Cardiac fibroblast (primary cell): ENCODE measurements around the gene TRIM16.
"Not testable (repeated sequence)": the region's sequence is repeated elsewhere in the genome, so short reads cannot be mapped to it uniquely, and the experiment has no call there.

Source experiments
- DNase-seq, 2 donors: peaks; one replicate each; pipeline versions ENCODE4 v3.0.0 to v3.0.0-alpha.2; 2010; ENCODE audit warnings: low read depth in 2 of 2
- H3K4me3 ChIP-seq, 2 donors: replicated peaks in 1 of 2; 1 replicate in 1 of 2; 2 replicates in 1 of 2; pipeline ENCODE4 v1.5.1; 2011; ENCODE audit warnings: low read depth in 2 of 2, low read length in 2 of 2, mild to moderate bottlenecking in 2 of 2, moderate library complexity in 1 of 2
- TF ChIP-seq, protein P1 (sequence below): IDR thresholded peaks from one replicate; pipeline ENCODE4 v1.5.1; 2011; ENCODE audit warnings: low read depth, mild to moderate bottlenecking, low read length, inconsistent platforms

The TRIM16 gene

DNA sequence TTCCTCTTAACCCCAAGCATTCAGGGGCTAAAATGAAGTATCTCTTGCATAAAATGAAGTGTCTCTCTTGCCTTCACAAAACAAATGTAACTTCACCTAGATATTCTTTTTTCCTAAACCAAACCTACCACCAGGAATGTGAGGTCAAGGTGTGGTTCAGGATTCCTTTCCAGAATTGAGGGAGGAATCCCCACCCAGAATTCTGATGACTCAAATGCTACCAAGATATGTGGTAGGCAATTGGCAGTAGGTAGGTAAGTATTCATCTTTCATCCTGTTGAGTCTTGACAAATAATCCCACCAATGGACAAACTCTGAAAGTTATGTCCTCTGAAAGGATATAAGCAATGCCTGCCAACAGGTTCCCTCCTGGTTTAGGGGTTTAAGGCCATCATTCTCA, 26.2 kb downstream of the TRIM16 start:
- no peak overlapping the region for H3K4me3 ChIP-seq
- TF ChIP-seq, protein P1, sequence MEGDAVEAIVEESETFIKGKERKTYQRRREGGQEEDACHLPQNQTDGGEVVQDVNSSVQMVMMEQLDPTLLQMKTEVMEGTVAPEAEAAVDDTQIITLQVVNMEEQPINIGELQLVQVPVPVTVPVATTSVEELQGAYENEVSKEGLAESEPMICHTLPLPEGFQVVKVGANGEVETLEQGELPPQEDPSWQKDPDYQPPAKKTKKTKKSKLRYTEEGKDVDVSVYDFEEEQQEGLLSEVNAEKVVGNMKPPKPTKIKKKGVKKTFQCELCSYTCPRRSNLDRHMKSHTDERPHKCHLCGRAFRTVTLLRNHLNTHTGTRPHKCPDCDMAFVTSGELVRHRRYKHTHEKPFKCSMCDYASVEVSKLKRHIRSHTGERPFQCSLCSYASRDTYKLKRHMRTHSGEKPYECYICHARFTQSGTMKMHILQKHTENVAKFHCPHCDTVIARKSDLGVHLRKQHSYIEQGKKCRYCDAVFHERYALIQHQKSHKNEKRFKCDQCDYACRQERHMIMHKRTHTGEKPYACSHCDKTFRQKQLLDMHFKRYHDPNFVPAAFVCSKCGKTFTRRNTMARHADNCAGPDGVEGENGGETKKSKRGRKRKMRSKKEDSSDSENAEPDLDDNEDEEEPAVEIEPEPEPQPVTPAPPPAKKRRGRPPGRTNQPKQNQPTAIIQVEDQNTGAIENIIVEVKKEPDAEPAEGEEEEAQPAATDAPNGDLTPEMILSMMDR: no peak
- no peak for DNase-seq

DNA sequence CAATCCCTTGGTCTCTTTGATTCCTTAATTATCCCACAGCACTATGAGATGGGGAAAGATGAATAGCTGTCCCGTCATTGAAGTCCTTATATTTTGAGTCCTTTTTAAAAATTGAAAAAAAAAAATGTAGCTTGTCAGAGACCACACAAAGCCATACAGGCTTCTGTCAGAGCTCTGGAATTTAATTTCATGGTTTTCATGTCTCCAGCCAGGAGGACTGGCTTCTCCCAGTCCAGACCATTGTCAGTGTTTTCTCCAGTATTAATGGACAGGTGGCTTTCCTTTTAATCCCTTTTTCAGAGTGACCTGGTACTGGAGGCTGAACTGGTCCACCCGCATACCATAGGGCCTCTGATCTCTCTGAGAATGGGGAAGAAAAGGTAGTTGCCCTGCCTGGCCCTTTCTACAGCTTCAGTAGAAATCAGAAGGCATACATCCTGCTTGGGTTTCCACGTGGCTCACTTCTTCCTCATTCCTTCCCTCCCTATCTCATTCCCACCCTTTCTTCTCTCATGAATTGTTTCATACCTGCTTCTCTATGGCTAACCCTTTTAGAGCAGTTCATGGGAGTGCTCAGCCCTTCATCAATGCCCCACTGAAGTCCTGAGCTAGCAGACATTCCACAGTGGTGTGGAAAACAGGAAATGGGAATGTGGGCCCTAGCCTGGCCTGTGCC, 29.1 kb downstream of the TRIM16 start:
- no peak overlapping the region for H3K4me3 ChIP-seq
- TF ChIP-seq, protein P1: no peak

DNA sequence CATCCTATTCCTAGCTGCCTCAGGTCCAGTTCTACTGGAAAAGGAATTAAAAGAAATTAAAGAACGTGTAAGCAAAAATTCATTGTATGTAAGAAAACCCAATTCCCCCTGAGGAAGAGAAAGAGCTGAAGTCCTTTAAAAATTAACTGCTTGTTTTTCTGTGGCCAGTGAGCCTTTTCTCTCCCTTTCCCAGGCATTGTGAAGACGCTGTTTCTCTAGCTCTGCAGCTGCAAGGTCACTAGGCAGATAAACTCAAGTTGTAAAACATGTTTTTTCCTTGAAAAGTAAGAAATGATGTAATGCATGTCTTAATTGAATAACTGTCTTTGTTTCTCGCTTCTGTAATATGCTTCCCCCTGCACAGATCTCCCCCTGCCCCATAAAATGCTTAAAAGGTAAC, 29.7 kb downstream of the TRIM16 start:
- DNase-seq: not testable (repeated sequence)

More for the DNA sequence above, 29.1 kb downstream of the TRIM16 start:
- no peak for DNase-seq

DNA sequence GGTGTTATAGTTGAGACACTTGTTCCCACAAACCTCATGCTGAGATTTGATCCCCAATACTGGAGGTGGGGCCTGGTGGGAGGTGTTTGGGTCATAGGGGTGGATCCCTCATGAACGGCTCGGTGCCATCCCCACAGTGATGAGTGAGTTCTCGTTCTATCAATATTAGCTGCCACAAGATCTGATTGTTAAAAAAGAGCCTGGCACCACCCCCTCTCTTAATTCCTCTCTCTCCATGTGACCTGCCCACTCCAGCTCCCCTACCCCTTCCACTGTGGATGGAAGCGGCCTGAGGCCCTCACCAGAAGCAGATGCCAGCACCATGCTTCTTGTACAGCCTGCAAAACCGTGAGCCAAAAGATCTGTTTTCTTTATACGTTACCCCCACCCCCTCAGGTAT, 31.2 kb downstream of the TRIM16 start:
- TF ChIP-seq, protein P1: no peak
- H3K4me3 ChIP-seq: no peak overlapping the region
- no peak for DNase-seq

More for the DNA sequence above, 29.7 kb downstream of the TRIM16 start:
- H3K4me3 ChIP-seq: not testable (repeated sequence)

DNA sequence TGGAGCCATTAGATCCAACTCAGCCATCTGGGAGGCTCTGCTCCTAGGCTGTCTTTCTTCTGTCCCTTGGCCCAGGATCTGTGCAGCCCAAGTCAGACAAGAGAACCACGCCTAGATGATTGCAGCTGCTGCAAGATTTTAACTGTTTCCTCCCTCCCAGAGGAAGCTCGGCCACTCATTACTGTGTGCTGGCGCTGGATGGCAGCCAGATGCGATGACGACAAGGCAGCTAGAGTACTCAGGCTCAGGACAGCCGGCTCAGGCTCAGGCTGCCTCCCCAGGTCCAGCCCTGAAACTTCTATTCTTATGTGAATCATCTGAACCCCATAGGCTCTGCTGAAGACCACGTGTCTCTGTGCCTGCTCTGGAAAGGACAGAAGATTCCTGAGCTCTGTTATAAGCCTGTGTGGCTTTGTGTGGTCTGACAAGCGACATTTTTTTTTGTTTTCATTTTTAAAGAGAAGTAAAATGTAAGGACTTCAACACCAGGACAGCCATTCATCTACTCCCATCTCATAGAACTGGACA, 32.5 kb downstream of the TRIM16 start:
- H3K4me3 ChIP-seq: peak overlapping the region; percentile 59 to 98
- TF ChIP-seq, protein P1: no peak
- peak; percentile 97 to 99 for DNase-seq

DNA sequence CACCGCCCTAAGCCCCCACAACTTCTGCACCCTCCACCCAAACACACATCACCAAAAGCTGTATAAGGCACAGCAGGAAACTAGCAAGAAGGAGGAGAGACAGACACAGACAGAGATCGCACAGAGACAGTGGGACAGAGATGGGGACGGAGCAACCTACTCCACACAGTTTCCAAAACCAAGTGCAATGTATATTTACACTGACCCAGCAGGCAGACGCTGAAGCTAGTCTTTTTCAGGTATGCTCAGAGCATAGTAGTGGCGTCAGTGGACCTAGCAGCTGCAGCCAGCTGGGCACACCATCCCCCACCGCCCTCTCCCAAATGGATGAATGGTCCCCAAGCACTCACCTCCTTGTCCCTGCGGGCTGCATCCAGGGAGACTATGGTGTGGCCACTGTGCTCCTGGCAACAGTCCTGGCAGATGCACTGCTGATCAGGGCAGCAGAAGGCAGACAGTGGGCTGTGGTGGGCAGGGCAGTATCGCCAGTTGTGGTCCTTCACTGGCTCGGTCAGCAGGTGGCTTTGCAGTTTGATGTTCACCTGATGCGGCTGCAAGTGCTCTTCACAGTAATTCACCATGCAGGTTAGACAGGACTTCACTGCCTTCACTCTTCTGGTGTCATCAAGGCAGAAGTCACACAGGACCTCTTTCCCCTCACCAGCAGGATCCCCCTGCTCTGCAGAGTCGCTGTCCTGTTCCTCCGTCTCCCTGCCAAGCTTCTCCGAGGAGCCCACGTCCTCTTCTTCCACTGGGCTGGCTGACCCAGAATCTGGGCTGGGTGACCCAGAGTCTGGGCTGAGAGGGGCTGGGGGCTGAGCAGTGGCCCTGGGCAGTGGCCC, 33.1 kb downstream of the TRIM16 start:
- peak overlapping the region; percentile 59 to 98 for H3K4me3 ChIP-seq
- TF ChIP-seq, protein P1: no peak
- DNase-seq: no peak

DNA sequence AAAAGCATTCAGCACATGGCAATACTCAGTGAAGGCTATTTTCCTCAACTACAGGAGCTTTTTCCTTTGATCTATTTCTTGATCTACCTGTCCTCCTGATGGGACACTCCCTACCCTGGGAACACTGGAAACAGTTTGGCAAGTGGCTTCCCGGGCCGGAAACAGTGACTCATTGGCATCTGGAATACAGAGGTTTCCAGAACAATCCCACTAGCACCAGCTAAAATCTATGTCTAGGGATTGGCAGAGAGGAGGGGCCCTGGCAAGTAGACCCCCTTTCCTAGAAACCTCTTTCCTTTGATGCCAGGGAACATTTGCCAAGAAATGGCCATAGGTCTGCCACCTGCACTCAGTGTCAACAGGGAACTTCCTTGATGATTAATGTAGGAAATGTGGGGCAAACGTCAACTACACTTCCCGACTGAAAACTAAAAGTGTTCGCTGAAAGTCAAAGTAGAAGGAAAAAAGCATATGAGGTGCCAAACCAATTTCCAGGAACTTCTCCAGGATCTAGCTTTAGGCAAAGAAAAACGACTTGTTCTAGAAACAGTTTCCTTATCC, 34.2 kb downstream of the TRIM16 start:
- DNase-seq: peak; percentile 40 to 59
- H3K4me3 ChIP-seq: peak overlapping the region in 1 of 2 donors; percentile 98
- TF ChIP-seq, protein P1: no peak
